ENCODE results near the gene PDYN.

The PDYN gene

GRCh38 chr20:1955217-1955616 is 38.6 kb downstream of the PDYN start:
- TF ChIP-seq, protein P1, sequence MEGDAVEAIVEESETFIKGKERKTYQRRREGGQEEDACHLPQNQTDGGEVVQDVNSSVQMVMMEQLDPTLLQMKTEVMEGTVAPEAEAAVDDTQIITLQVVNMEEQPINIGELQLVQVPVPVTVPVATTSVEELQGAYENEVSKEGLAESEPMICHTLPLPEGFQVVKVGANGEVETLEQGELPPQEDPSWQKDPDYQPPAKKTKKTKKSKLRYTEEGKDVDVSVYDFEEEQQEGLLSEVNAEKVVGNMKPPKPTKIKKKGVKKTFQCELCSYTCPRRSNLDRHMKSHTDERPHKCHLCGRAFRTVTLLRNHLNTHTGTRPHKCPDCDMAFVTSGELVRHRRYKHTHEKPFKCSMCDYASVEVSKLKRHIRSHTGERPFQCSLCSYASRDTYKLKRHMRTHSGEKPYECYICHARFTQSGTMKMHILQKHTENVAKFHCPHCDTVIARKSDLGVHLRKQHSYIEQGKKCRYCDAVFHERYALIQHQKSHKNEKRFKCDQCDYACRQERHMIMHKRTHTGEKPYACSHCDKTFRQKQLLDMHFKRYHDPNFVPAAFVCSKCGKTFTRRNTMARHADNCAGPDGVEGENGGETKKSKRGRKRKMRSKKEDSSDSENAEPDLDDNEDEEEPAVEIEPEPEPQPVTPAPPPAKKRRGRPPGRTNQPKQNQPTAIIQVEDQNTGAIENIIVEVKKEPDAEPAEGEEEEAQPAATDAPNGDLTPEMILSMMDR (IDR thresholded peaks at IDR 0.05; ENCODE audit: low read depth, low read length): no peak
- DNase-seq (ENCODE audit: low read depth in 2 of 2): no peak
- no peak overlapping the region for H3K4me3 ChIP-seq (replicated peaks in 1 of 2; ENCODE audit: low read depth in 2 of 2, low read length in 2 of 2)

DNA sequence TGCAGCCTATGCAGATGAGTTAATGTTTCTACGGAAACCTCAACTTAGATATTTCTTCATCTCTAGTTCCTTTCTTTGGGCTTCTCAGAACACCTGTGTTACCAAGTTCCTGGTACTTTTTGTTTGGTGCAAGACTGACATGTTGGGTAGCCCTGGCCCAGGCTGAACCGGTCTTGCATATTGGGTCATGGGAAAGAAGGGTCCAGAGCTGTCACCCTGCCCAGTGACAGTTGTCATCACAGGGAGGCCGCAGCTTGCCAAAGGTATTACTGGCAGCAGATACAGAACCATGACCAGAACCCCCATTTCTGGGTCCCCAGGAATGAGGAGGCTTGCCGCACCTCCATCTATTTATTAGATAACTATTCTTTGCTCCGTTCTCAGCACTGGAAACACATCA is 40.2 kb downstream of the PDYN start:
- DNase-seq (ENCODE audit: low read depth in 2 of 2): no peak
- no peak overlapping the region for H3K4me3 ChIP-seq (replicated peaks in 1 of 2; ENCODE audit: low read depth in 2 of 2, low read length in 2 of 2)
- TF ChIP-seq, protein P1 (IDR thresholded peaks at IDR 0.05; ENCODE audit: low read depth, low read length): no peak

GRCh38 chr20:1952737-1953530 is 40.9 kb downstream of the PDYN start:
- no peak for DNase-seq (ENCODE audit: low read depth in 2 of 2)
- TF ChIP-seq, protein P1 (IDR thresholded peaks at IDR 0.05; ENCODE audit: low read depth, low read length): no peak
- no peak overlapping the region for H3K4me3 ChIP-seq (replicated peaks in 1 of 2; ENCODE audit: low read depth in 2 of 2, low read length in 2 of 2)

DNA sequence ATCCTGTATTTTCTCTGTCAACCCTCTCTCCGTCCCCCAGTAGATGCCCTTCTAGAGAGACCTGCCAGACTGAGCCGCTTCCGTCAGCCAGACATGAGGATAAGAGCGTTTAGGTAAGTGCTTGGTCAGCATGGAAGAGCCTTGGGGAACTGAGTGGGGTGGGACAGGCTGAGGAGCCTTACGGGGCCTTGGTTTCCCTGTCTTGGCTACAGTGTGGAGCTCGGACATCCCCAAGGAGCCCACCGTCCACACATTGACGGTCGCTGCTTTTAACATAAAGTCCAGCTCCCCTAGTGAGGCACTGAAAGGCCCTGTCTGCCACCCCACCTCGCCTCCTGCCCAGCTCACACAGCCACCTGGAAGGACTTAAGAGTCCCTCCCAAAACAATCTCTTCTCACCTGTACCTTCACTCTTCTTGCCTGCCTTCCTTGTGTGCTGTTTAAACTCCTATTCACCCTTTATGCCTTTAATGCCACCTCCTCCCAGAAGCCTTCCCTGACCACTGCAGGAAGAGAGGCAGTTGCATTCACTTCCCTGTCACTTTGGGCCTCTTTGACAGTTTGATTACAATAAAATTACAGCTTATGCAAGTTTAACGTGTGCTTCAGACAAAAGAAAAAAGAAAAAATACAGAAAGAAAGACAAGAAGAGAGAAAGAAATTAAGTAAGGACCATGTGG is 42.3 kb downstream of the PDYN start:
- H3K4me3 ChIP-seq (replicated peaks in 1 of 2; ENCODE audit: low read depth in 2 of 2, low read length in 2 of 2): no peak overlapping the region
- TF ChIP-seq, protein P1 (IDR thresholded peaks at IDR 0.05; ENCODE audit: low read depth, low read length): no peak
- no peak for DNase-seq (ENCODE audit: low read depth in 2 of 2)

- no peak for DNase-seq (ENCODE audit: low read depth in 2 of 2)
- TF ChIP-seq, protein P1 (IDR thresholded peaks at IDR 0.05; ENCODE audit: low read depth, low read length): no peak
- no peak overlapping the region for H3K4me3 ChIP-seq (replicated peaks in 1 of 2; ENCODE audit: low read depth in 2 of 2, low read length in 2 of 2)
These were observed 43.0 kb downstream of the PDYN start for GRCh38 chr20:1950836-1951235.

- H3K4me3 ChIP-seq (replicated peaks in 1 of 2; ENCODE audit: low read depth in 2 of 2, low read length in 2 of 2): no peak overlapping the region
- TF ChIP-seq, protein P1 (IDR thresholded peaks at IDR 0.05; ENCODE audit: low read depth, low read length): no peak
- DNase-seq (ENCODE audit: low read depth in 2 of 2): no peak
These were observed 44.3 kb downstream of the PDYN start for GRCh38 chr20:1949347-1950100.
